ENCODE results near the gene TWIST2. TPM values are rescaled to one million over a fixed set of nuclear protein-coding genes. Genes with fewer than 3 reads are reported as not detected.

Gene TWIST2
- total RNA-seq, 1 experiment from 2014 or later, result 5.0 TPM

- H3K27ac ChIP-seq, result no peak overlapping the region
- H3K9me3 ChIP-seq (ENCODE audit: insufficient read depth, low read depth), result no peaks in the 10 kb centered on the region
- H3K27me3 ChIP-seq (ENCODE audit: insufficient read depth, low read depth), result peaks cover 98% of the 10 kb centered on the region
- CTCF ChIA-PET, result no interaction called here
- no peaks in the 10 kb centered on the region for H3K79me2 ChIP-seq (ENCODE audit: low read depth)
- no peak for DNase-seq
- no TSS peak for BruUV-seq (replicated peaks)
- TF ChIP-seq CTCF (conservative IDR thresholded peaks at IDR 0.05), result no peak
- TF ChIP-seq EZH2 (IDR thresholded peaks at IDR 0.05; ENCODE audit: low read depth), result no peak
- POLR2A ChIA-PET (ENCODE audit: unreplicated experiment), result no interaction called here
- no peak overlapping the region for H2AFZ ChIP-seq
- H3K4me1 ChIP-seq (replicated peaks; ENCODE audit: insufficient read depth), result no peaks in the 10 kb centered on the region
- H3K9me2 ChIP-seq (ENCODE audit: insufficient read depth), result no peaks in the 10 kb centered on the region
- H3F3A ChIP-seq (ENCODE audit: insufficient read depth, low read depth), result no peaks in the 10 kb centered on the region
- no peak overlapping the region for H3K4me2 ChIP-seq
- intact Hi-C loops (cut with micrococcal nuclease; ENCODE audit: unreplicated experiment), result no loop called here
- H3K4me3 ChIP-seq, result no peak overlapping the region
- H3K36me3 ChIP-seq (ENCODE audit: low read depth), result no peaks in the 10 kb centered on the region
- no peaks in the 10 kb centered on the region; the same call in 1 of the 2 replicates for H4K20me1 ChIP-seq (ENCODE audit: insufficient read depth)
Measured at GRCh38 chr2:238817891-238818290, 30.0 kb upstream of the TWIST2 start.

GRCh38 chr2:238818561-238818960 is 29.3 kb upstream of the TWIST2 start:
- ChIA-PET CTCF (no interaction called here), POLR2A (ENCODE audit: unreplicated experiment) (no interaction called here)
- TF ChIP-seq EZH2 (IDR thresholded peaks at IDR 0.05; ENCODE audit: low read depth) (no peak), CTCF (conservative IDR thresholded peaks at IDR 0.05) (no peak)
- H4K20me1 ChIP-seq (ENCODE audit: insufficient read depth), result no peaks in the 10 kb centered on the region; the same call in 1 of the 2 replicates
- no peak overlapping the region for H2AFZ ChIP-seq
- H3K27me3 ChIP-seq (ENCODE audit: insufficient read depth, low read depth), result peaks cover 98% of the 10 kb centered on the region
- no peak for DNase-seq
- H3F3A ChIP-seq (ENCODE audit: insufficient read depth, low read depth), result no peaks in the 10 kb centered on the region
- no peaks in the 10 kb centered on the region for H3K79me2 ChIP-seq (ENCODE audit: low read depth)
- H3K4me2 ChIP-seq, result no peak overlapping the region
- H3K4me1 ChIP-seq (replicated peaks; ENCODE audit: insufficient read depth), result no peaks in the 10 kb centered on the region
- no TSS peak for BruUV-seq (replicated peaks)
- no peak overlapping the region for H3K27ac ChIP-seq
- H3K9me2 ChIP-seq (ENCODE audit: insufficient read depth), result no peaks in the 10 kb centered on the region
- H3K4me3 ChIP-seq, result no peak overlapping the region
- no peaks in the 10 kb centered on the region for H3K9me3 ChIP-seq (ENCODE audit: insufficient read depth, low read depth)
- H3K36me3 ChIP-seq (ENCODE audit: low read depth), result no peaks in the 10 kb centered on the region
- intact Hi-C loops (cut with micrococcal nuclease; ENCODE audit: unreplicated experiment), result no loop called here

GRCh38 chr2:238820197-238820596 is 27.7 kb upstream of the TWIST2 start:
- Histone ChIP-seq H3K27ac (no peak overlapping the region), H4K20me1 (ENCODE audit: insufficient read depth) (no peaks in the 10 kb centered on the region; the same call in 1 of the 2 replicates), H3F3A (ENCODE audit: insufficient read depth, low read depth) (no peaks in the 10 kb centered on the region), H3K36me3 (ENCODE audit: low read depth) (no peaks in the 10 kb centered on the region), H3K27me3 (ENCODE audit: insufficient read depth, low read depth) (peaks cover 97% of the 10 kb centered on the region), H3K4me2 (no peak overlapping the region), H3K79me2 (ENCODE audit: low read depth) (no peaks in the 10 kb centered on the region), H3K4me3 (no peak overlapping the region), H3K4me1 (replicated peaks; ENCODE audit: insufficient read depth) (no peaks in the 10 kb centered on the region), H3K9me3 (ENCODE audit: insufficient read depth, low read depth) (no peaks in the 10 kb centered on the region), H2AFZ (no peak overlapping the region), H3K9me2 (ENCODE audit: insufficient read depth) (no peaks in the 10 kb centered on the region)
- no peak for DNase-seq
- TF ChIP-seq EZH2 (IDR thresholded peaks at IDR 0.05; ENCODE audit: low read depth) (no peak), CTCF (conservative IDR thresholded peaks at IDR 0.05) (no peak)
- no TSS peak for BruUV-seq (replicated peaks)
- intact Hi-C loops (cut with micrococcal nuclease; ENCODE audit: unreplicated experiment), result no loop called here
- POLR2A ChIA-PET (ENCODE audit: unreplicated experiment), result interaction anchor here (0.6 kb wide), 1 partner anchor 479 kb away, joined by 7 read pairs; no protein-coding TSS in a partner anchor
- CTCF ChIA-PET, result no interaction called here
